HPDE6-E6E7 (cell line): Measurements from ENCODE around the gene SLC7A7.
"Not testable (repeated sequence)": the region's sequence is repeated elsewhere in the genome, so short reads cannot be mapped to it uniquely, and the experiment has no call there.

ENCODE experiments used
- DNase-seq: peaks from one replicate; pipeline ENCODE4 v3.0.0; 2011; ENCODE audit warnings: missing footprints; ENCODE audit errors: extremely low spot score

The SLC7A7 gene

GRCh38 chr14:22814941-22815713 is at the start of gene SLC7A7:
TSS of gene SLC7A7 (minus strand) at chr14:22815435. CDS start at chr14:22813398, 2,037 bp downstream.
- DNase-seq = no peak

- DNase-seq = no peak
Observed at GRCh38 chr14:22864979-22865378, 49.7 kb upstream of the SLC7A7 start.

GRCh38 chr14:22861651-22862050 is 46.4 kb upstream of the SLC7A7 start:
- no peak for DNase-seq

- not testable (repeated sequence) for DNase-seq
Observed at GRCh38 chr14:22860377-22860776, 45.1 kb upstream of the SLC7A7 start.

GRCh38 chr14:22856428-22856827 is 41.2 kb upstream of the SLC7A7 start:
- no peak for DNase-seq

GRCh38 chr14:22854963-22855724 is 39.9 kb upstream of the SLC7A7 start:
- no peak for DNase-seq

GRCh38 chr14:22854296-22854695 is 39.1 kb upstream of the SLC7A7 start:
- DNase-seq = not testable (repeated sequence)

GRCh38 chr14:22852940-22853767 is 37.9 kb upstream of the SLC7A7 start:
- no peak for DNase-seq

GRCh38 chr14:22852599-22852939 is 37.3 kb upstream of the SLC7A7 start:
- DNase-seq = no peak

GRCh38 chr14:22852178-22852577 is 36.9 kb upstream of the SLC7A7 start:
- not testable (repeated sequence) for DNase-seq

GRCh38 chr14:22850944-22851764 is 35.9 kb upstream of the SLC7A7 start:
- DNase-seq = no peak

- DNase-seq = no peak
Observed at GRCh38 chr14:22849212-22849819, 34.1 kb upstream of the SLC7A7 start.

- DNase-seq = no peak
Observed at GRCh38 chr14:22848351-22849164, 33.3 kb upstream of the SLC7A7 start.

- DNase-seq = no peak
Observed at GRCh38 chr14:22847661-22848341, 32.6 kb upstream of the SLC7A7 start.

- DNase-seq = no peak
Observed at GRCh38 chr14:22846811-22847307, 31.6 kb upstream of the SLC7A7 start.

- no peak for DNase-seq
Observed at GRCh38 chr14:22845821-22846625, 30.8 kb upstream of the SLC7A7 start.

GRCh38 chr14:22845103-22845394 is 29.8 kb upstream of the SLC7A7 start:
- no peak for DNase-seq

- no peak for DNase-seq
Observed at GRCh38 chr14:22844221-22845102, 29.2 kb upstream of the SLC7A7 start.
